Measurements from ENCODE around the gene DDO.

- TF ChIP-seq CTCF (IDR thresholded peaks at IDR 0.05 in 4 of 5, conservative IDR thresholded peaks at IDR 0.05 in 1 of 5) = no peak
- no peak for TF ChIP-seq POLR2A (IDR thresholded peaks at IDR 0.05)
These were observed 56.7 kb downstream of the DDO start for GRCh38 chr6:110358553-110359160.
